GM13977 (cell line): ENCODE measurements around the gene STRIT1.

Experiments used
- DNase-seq: peaks from one replicate; pipeline ENCODE4 v3.0.0; 2012; ENCODE audit warnings: low spot score
- in situ Hi-C: fragments of 300-500 bp; cut with MboI; formaldehyde crosslinking; loops from one replicate; pipeline ENCODE4 v1.12.0; 2022; ENCODE audit warnings: low sequenced_read_pairs, low pct_unique_long_range_greater_than_20kb, mixed read lengths, inconsistent platforms; ENCODE audit not compliant: unreplicated experiment
- TF ChIP-seq, protein P1 (sequence below): IDR thresholded peaks from 2 replicates; pipeline ENCODE4 v1.5.1; 2012; ENCODE audit warnings: mild to moderate bottlenecking, control low read depth; ENCODE audit not compliant: insufficient read depth; ENCODE audit errors: extremely low read depth, missing control alignments

Gene STRIT1

DNA sequence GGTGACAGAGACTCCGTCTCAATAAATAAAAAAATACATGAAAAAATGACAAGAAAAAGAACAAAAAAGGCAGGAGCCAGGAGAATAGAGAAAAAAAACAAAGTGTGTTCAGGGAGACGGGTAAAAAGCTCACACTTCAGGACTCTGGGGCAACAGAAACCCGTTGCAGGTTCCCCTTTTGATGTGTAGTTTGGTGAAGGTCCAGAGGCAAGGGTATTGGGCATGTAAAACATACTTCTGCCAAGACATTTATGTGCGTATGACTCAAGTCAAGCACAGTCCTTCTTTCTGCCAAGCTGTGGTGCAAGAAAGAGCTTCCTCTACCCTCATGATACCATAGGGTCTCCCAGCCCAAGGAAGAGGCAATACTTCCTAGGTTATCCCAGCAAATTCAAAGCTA lies 33.4 kb upstream of the STRIT1 start:
- TF ChIP-seq, protein P1, sequence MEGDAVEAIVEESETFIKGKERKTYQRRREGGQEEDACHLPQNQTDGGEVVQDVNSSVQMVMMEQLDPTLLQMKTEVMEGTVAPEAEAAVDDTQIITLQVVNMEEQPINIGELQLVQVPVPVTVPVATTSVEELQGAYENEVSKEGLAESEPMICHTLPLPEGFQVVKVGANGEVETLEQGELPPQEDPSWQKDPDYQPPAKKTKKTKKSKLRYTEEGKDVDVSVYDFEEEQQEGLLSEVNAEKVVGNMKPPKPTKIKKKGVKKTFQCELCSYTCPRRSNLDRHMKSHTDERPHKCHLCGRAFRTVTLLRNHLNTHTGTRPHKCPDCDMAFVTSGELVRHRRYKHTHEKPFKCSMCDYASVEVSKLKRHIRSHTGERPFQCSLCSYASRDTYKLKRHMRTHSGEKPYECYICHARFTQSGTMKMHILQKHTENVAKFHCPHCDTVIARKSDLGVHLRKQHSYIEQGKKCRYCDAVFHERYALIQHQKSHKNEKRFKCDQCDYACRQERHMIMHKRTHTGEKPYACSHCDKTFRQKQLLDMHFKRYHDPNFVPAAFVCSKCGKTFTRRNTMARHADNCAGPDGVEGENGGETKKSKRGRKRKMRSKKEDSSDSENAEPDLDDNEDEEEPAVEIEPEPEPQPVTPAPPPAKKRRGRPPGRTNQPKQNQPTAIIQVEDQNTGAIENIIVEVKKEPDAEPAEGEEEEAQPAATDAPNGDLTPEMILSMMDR: no peak
- in situ Hi-C loops: loop anchor here (25.0 kb wide), 1 partner anchor 990 kb away; no protein-coding TSS in a partner anchor
- DNase-seq: no peak

DNA sequence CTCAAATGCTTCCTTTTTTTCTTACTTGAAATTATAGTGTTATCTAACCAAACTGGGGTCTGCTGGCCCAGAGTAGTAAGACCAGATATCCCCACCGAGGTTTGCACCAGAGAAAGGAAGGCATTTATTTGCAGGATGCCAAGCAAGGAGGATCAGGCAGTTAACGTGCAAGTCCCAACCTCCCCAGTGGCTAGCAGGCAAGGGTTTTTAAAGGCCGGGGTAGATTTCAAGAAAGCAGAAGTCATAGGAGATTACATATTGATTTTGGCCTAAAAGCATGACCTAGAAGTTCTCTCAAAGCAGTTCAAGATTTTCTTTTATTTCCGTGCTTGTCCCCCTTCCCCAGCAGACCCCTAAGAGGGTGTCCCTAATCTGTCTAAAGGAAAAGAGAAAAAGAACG lies 32.8 kb upstream of the STRIT1 start:
- in situ Hi-C loops: loop anchor here (25.0 kb wide), 1 partner anchor 989 kb away; no protein-coding TSS in a partner anchor
- TF ChIP-seq, protein P1: no peak
- DNase-seq: no peak

DNA sequence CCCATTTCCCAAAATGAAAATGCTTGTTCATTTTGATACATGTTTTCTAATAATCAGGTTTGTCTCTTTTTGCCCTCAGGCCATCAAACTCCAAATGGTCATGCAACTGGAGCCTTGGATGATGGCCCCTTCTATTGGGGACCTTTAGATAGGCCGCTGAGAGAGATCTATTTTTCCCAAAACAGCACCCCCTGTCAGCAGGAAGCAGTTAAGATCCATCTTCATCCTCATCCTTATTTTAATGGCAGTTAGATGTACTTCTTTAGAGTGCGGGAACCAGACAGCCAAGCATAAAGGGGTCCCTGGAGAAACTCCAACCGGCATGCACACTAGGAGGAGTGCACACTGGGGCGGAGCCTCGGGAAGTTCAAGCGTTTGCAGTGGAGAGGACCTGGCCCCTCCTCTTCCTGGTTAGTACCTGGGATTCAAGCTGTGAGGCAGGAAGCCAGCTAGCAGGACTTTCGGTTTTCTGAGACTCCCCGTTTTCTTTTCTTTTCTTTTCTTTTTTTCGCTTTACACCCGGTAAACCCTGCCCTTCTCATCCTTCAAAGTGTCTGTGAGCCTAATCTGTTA lies 31.9 kb upstream of the STRIT1 start:
- DNase-seq: no peak
- in situ Hi-C loops: loop anchor here (25.0 kb wide), 1 partner anchor 988 kb away; no protein-coding TSS in a partner anchor
- TF ChIP-seq, protein P1: no peak

DNA sequence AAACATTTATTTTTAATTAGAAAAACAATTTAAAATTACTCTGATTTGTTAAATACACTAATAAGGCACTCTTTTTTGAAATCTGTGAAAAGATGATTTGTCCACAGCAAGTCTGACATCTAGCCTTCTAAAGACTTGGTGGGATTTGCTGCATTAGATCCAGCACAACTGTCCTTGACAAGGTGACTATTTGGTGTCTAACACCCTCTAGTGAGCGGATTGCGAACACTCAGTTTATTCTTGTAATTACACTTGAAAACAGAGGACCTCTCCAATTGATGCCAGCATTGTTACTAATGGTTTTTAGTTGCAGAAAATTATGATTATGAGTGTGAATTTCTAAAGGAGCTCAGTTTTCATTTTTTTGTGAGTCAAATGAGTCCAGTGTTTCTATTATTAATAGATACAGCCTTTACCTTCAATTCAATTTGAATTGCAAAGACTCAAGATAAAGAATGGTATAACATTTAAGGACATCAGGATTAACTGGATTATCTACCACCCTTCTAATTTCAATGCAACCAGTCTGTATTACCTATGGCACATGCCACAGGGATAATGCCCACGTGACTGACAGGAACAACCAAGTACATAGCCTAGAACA lies 29.7 kb upstream of the STRIT1 start:
- in situ Hi-C loops: no loop called here
- peak; percentile 45 for DNase-seq

DNA sequence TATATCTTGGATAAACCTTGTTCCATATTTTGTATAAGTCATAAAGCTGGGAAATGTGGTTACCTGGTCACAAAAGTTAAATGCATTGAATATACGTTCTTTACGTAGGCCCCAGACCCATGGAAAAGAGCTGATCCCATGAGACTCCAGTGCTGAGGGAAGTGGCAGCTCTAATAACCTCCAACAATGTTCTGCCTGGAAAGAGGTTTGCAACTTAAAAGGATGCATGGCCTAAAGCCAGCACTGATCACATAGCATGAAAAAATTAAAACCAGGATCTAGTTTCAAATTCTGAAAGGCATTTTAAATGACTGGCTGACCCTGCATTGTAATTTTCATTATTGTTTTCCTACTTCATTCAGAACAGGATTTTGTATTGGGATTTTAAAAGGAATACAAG lies 27.9 kb upstream of the STRIT1 start:
- in situ Hi-C loops: no loop called here
- TF ChIP-seq, protein P1: no peak
- DNase-seq: no peak

More for the DNA sequence above, 29.7 kb upstream of the STRIT1 start:
- TF ChIP-seq, protein P1: peak; percentile 75

DNA sequence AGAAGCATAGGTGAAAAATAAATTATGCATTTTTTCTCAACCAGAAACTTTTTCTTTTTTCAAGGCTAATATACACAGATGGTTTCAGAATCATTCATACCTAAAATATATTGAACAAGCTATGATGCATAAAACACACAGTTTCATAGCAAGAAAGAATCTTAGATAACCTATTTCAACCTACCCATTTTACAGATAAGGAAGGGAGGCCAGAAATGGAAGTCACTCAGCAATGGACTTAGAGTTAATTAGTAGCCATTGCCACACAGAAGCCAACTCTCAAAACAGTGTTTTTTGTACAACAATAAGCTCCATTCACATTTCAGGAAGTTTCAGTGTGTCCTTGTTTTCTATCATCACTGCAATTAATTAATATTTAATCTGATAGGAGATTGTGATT lies 27.5 kb upstream of the STRIT1 start:
- TF ChIP-seq, protein P1: no peak
- in situ Hi-C loops: no loop called here
- no peak for DNase-seq
